GM18873 (cell line): ENCODE results near the gene CYP1B1.
"Not testable (repeated sequence)": the region's sequence is repeated elsewhere in the genome, so short reads cannot be mapped to it uniquely, and the experiment has no call there.

Experiments
- ATAC-seq: cut with Tn5 transposase; IDR thresholded peaks from one replicate; pipeline ENCODE4 v1.9.1; 2021; ENCODE audit warnings: mild to moderate bottlenecking, moderate library complexity, moderate number of reproducible peaks; ENCODE audit not compliant: unreplicated experiment, low FRiP score

CYP1B1 gene

GRCh38 chr2:38075507-38076151 lies at the start of gene CYP1B1:
CYP1B1 (minus strand) TSS chr2:38076151; CDS start chr2:38075388, 763 bp downstream.
- no peak for ATAC-seq

- ATAC-seq = no peak
Observed at GRCh38 chr2:38125007-38125406, 49.1 kb upstream of the CYP1B1 start.

GRCh38 chr2:38123911-38124310 lies 48.0 kb upstream of the CYP1B1 start:
- ATAC-seq = no peak

GRCh38 chr2:38122344-38122743 lies 46.4 kb upstream of the CYP1B1 start:
- ATAC-seq = no peak

- no peak for ATAC-seq
Observed at GRCh38 chr2:38121481-38121880, 45.5 kb upstream of the CYP1B1 start.

- ATAC-seq = no peak
Observed at GRCh38 chr2:38120829-38121228, 44.9 kb upstream of the CYP1B1 start.

- no peak for ATAC-seq
Observed at GRCh38 chr2:38120264-38120592, 44.3 kb upstream of the CYP1B1 start.

- ATAC-seq = no peak
Observed at GRCh38 chr2:38116762-38117161, 40.8 kb upstream of the CYP1B1 start.

- no peak for ATAC-seq
Observed at GRCh38 chr2:38115216-38116032, 39.5 kb upstream of the CYP1B1 start.

GRCh38 chr2:38113981-38114708 lies 38.2 kb upstream of the CYP1B1 start:
- ATAC-seq = no peak

GRCh38 chr2:38113051-38113450 lies 37.1 kb upstream of the CYP1B1 start:
- no peak for ATAC-seq

GRCh38 chr2:38111350-38111749 lies 35.4 kb upstream of the CYP1B1 start:
- not testable (repeated sequence) for ATAC-seq

- ATAC-seq = no peak
Observed at GRCh38 chr2:38109732-38110181, 33.8 kb upstream of the CYP1B1 start.

GRCh38 chr2:38108907-38109731 lies 33.2 kb upstream of the CYP1B1 start:
- no peak for ATAC-seq

- ATAC-seq = no peak
Observed at GRCh38 chr2:38107738-38108410, 31.9 kb upstream of the CYP1B1 start.

- ATAC-seq = no peak
Observed at GRCh38 chr2:38106405-38107094, 30.6 kb upstream of the CYP1B1 start.

- no peak for ATAC-seq
Observed at GRCh38 chr2:38105922-38106321, 30.0 kb upstream of the CYP1B1 start.

- ATAC-seq = no peak
Observed at GRCh38 chr2:38104598-38104997, 28.6 kb upstream of the CYP1B1 start.

GRCh38 chr2:38100328-38100727 lies 24.4 kb upstream of the CYP1B1 start:
- ATAC-seq = no peak
